Activated CD8-positive, alpha-beta memory T cell treated with anti-CD3 and anti-CD28 coated beads for 48 hours (primary cell): ENCODE measurements around the gene NRXN3.

Experiments
- DNase-seq, 3 experiments: peaks; one replicate each; pipeline ENCODE4 v3.0.0-alpha.2; 2020; ENCODE audit warnings: low read depth in 2 of 3, low spot score in 2 of 3

Gene NRXN3

GRCh38 chr14:79586989-79587598 lies 1416.9 kb downstream of the NRXN3 start:
- DNase-seq: no peak

GRCh38 chr14:79587875-79588274 lies 1417.7 kb downstream of the NRXN3 start:
- no peak for DNase-seq

- DNase-seq: no peak
These were observed 1418.2 kb downstream of the NRXN3 start for GRCh38 chr14:79588398-79588797.

GRCh38 chr14:79596551-79596950 lies 1426.4 kb downstream of the NRXN3 start:
- no peak for DNase-seq

- DNase-seq: no peak
These were observed 1427.4 kb downstream of the NRXN3 start for GRCh38 chr14:79597566-79597965.

- DNase-seq: no peak
These were observed 1428.2 kb downstream of the NRXN3 start for GRCh38 chr14:79598339-79598738.

- DNase-seq: no peak
These were observed 1429.1 kb downstream of the NRXN3 start for GRCh38 chr14:79599239-79599638.

GRCh38 chr14:79600406-79600805 lies 1430.2 kb downstream of the NRXN3 start:
- DNase-seq: no peak

- no peak for DNase-seq
These were observed 1431.4 kb downstream of the NRXN3 start for GRCh38 chr14:79601579-79601978.

- DNase-seq: no peak
These were observed 1431.9 kb downstream of the NRXN3 start for GRCh38 chr14:79602045-79602444.

- DNase-seq: no peak
These were observed 1432.6 kb downstream of the NRXN3 start for GRCh38 chr14:79602742-79603141.

GRCh38 chr14:79605849-79606248 lies 1435.7 kb downstream of the NRXN3 start:
- DNase-seq: no peak

- no peak for DNase-seq
These were observed 1438.3 kb downstream of the NRXN3 start for GRCh38 chr14:79608446-79608845.

- no peak for DNase-seq
These were observed 1443.5 kb downstream of the NRXN3 start for GRCh38 chr14:79613625-79614024.

- DNase-seq: no peak
These were observed 1444.3 kb downstream of the NRXN3 start for GRCh38 chr14:79614448-79614847.

GRCh38 chr14:79627058-79627457 lies 1456.9 kb downstream of the NRXN3 start:
- DNase-seq: no peak

- DNase-seq: no peak
These were observed 1459.5 kb downstream of the NRXN3 start for GRCh38 chr14:79629411-79630287.

- DNase-seq: no peak
These were observed 1460.3 kb downstream of the NRXN3 start for GRCh38 chr14:79630288-79630960.

- no peak for DNase-seq
These were observed 1461.1 kb downstream of the NRXN3 start for GRCh38 chr14:79631276-79631675.

GRCh38 chr14:79638672-79639266 lies 1468.6 kb downstream of the NRXN3 start:
- no peak for DNase-seq

GRCh38 chr14:79639613-79640012 lies 1469.4 kb downstream of the NRXN3 start:
- no peak for DNase-seq

GRCh38 chr14:79641371-79641770 lies 1471.2 kb downstream of the NRXN3 start:
- no peak for DNase-seq
